GM23338 (cell line): ENCODE data around the gene TCFL5. TPM values are rescaled to one million over a fixed set of nuclear protein-coding genes. Genes with fewer than 3 reads are reported as not detected.

Experiments
- CTCF ChIP-seq, 2 experiments: fragments of 200-600 bp in 1 of 2; sonication (generic) in 1 of 2; conservative IDR thresholded peaks; 2 replicates each; pipeline versions ENCODE4 v1.5.1 to v1.6.1; 2016 to 2017; ENCODE audit warnings: antibody characterized with exemption in 2 of 2, low read depth in 2 of 2, mild to moderate bottlenecking in 2 of 2, moderate library complexity in 1 of 2
- ETS1 ChIP-seq: IDR thresholded peaks from 2 replicates; pipeline ENCODE4 v1.6.1; 2016; ENCODE audit warnings: antibody characterized with exemption
- JUNB ChIP-seq: IDR thresholded peaks from one replicate; pipeline ENCODE4 v1.6.1; 2016; ENCODE audit warnings: antibody characterized with exemption; ENCODE audit not compliant: unreplicated experiment
- POLR2AphosphoS5 ChIP-seq: IDR thresholded peaks from 2 replicates; pipeline ENCODE4 v1.6.1; 2016; ENCODE audit warnings: antibody characterized with exemption, low read depth
- STAT1 ChIP-seq: IDR thresholded peaks from one replicate; pipeline ENCODE4 v1.6.1; 2016; ENCODE audit warnings: antibody characterized with exemption; ENCODE audit not compliant: unreplicated experiment
- ZNF114 ChIP-seq: fragments of 250-450 bp; sonication (Bioruptor Pico); IDR thresholded peaks from 2 replicates; pipeline ENCODE4 v1.5.0; 2020; ENCODE audit warnings: mild to moderate bottlenecking, moderate library complexity
- ZNF331 ChIP-seq: fragments of 250-450 bp; sonication (Bioruptor Pico); IDR thresholded peaks from 2 replicates; pipeline ENCODE4 v1.5.0; 2020; ENCODE audit warnings: low read depth, mild to moderate bottlenecking, moderate library complexity
- ZNF462 ChIP-seq: fragments of 250-450 bp; sonication (Bioruptor Pico); IDR thresholded peaks from 2 replicates; pipeline ENCODE4 v1.5.0; 2020; ENCODE audit warnings: mild to moderate bottlenecking, moderate library complexity
- polyA plus RNA-seq: library from polyadenylated mRNA; unstranded; fragments of >200 nt; fragmentation: Nextera tagmentation; extraction: Ambion mirVana; gene quantifications from 2 replicates; pipeline ENCODE4 v1.2.1, GENCODE V29; 2016
- total RNA-seq: library from RNA; depleted of rRNA; stranded (reverse); fragments of >200 nt; shearing (Covaris generic); gene quantifications from 2 replicates; pipeline ENCODE4 v1.2.3, GENCODE V29; 2014

TCFL5 gene
- total and polyA plus RNA-seq, 2 experiments from 2014 or later: 5.8 to 19.3 TPM

- TF ChIP-seq ZNF462 (CRISPR knock-in tag): no peak
- no peak for TF ChIP-seq STAT1
- no peak for TF ChIP-seq JUNB
- no peak for TF ChIP-seq ETS1
- TF ChIP-seq ZNF114 (CRISPR knock-in tag): no peak
- TF ChIP-seq POLR2AphosphoS5: no peak
- no peak for TF ChIP-seq CTCF (conservative IDR thresholded peaks at IDR 0.05; ENCODE audit: low read depth in 2 of 2)
- TF ChIP-seq ZNF331: no peak
Measured at GRCh38 chr20:62807444-62808210, 54.0 kb downstream of the TCFL5 start (continued).
